HG03064 (cell line): Measurements from ENCODE around the gene PRRT3.
"Not testable (repeated sequence)": the region's sequence is repeated elsewhere in the genome, so short reads cannot be mapped to it uniquely, and the experiment has no call there.

Experiments used
- ATAC-seq: cut with Tn5 transposase; IDR thresholded peaks from one replicate; pipeline ENCODE4 v1.9.1; 2021; ENCODE audit warnings: low read depth; ENCODE audit not compliant: unreplicated experiment

Gene PRRT3

GRCh38 chr3:9947025-9947995, 4.9 kb downstream of the PRRT3 start:
- ATAC-seq, result no peak

- no peak for ATAC-seq
Measured at GRCh38 chr3:9946112-9947024, 5.8 kb downstream of the PRRT3 start.

- ATAC-seq, result no peak
Measured at GRCh38 chr3:9945358-9945757, 6.8 kb downstream of the PRRT3 start.

DNA sequence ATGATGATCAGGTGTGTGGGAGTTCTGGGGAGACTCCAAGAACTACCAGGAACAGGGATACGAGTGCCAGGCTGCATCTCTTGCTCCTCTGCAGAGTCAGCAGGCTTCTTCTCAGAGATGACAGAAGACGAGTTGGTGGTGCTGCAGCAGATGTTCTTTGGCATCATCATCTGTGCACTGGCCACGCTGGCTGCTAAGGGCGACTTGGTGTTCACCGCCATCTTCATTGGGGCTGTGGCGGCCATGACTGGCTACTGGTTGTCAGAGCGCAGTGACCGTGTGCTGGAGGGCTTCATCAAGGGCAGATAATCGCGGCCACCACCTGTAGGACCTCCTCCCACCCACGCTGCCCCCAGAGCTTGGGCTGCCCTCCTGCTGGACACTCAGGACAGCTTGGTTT, 7.9 kb downstream of the PRRT3 start:
- ATAC-seq, result no peak

GRCh38 chr3:9942934-9943690, 9.1 kb downstream of the PRRT3 start:
- no peak for ATAC-seq

- ATAC-seq, result no peak
Measured at GRCh38 chr3:9942164-9942563, 10.0 kb downstream of the PRRT3 start.

- ATAC-seq, result no peak
Measured at GRCh38 chr3:9940746-9941145, 11.5 kb downstream of the PRRT3 start.

GRCh38 chr3:9939906-9940305, 12.3 kb downstream of the PRRT3 start:
- ATAC-seq, result not testable (repeated sequence)

DNA sequence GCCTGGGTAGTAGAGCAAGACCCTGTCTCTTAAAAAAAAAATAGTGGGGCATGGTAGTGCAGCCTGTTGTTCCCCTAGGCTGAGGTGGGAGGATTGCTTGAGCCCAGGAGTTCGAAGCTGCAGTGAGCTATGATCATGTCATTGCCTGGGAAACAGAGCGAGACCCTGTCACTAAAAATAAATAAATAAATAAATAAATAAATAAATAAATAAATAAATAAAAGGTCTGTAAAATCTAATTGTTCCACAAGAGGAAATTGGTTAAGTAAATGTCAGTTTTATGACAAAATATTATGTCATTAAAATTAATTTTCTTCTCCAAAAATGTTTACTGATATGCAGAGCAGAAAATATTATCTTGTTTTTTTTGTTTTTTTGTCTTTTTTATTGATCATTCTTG, 13.2 kb downstream of the PRRT3 start:
- no peak for ATAC-seq

GRCh38 chr3:9937486-9938238, 14.5 kb downstream of the PRRT3 start:
- no peak for ATAC-seq

DNA sequence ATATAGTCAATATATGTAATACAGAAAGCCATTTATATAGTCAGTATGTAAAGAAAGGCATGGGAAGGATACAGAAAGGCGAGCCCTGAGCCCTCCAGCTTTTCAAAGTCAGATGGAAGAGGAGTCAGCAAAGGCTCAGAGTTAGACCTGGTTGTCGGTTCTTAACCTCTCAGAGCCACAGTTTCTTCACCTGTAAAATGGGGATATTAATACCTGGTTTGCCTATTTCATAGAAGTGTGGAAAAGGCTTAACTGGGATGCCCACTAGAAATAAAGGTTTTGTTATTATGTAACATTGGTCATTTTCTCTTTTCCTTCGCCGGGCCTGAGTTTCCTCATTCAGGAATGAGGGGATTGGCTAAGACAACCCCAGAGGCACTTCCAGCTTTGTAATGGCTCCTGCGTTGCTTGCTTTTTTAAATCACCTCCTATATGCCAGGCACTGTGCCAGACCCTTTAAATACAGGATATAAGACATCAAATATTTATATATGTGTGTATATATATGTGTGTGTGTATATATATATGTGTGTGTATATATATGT, 16.2 kb downstream of the PRRT3 start:
- ATAC-seq, result no peak

DNA sequence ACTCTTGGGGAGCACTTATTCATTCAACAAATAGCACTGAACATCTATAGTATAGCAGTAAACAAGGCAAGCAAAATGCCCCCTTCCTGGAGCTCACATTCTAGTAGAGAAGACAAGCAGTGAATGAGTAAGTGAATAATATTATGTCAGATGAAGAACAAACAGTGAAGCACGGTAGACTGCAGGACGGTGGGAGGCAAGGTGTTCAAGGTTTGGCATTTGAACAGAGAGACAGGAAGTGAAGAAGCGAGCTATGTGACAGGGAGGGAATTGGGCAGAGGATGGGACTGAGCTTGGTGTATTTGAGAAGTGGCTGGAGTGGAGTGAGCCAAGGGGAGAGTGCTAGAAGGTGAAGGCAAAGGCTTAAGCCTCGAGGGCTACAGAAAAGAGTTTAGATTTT, 17.2 kb downstream of the PRRT3 start:
- no peak for ATAC-seq

DNA sequence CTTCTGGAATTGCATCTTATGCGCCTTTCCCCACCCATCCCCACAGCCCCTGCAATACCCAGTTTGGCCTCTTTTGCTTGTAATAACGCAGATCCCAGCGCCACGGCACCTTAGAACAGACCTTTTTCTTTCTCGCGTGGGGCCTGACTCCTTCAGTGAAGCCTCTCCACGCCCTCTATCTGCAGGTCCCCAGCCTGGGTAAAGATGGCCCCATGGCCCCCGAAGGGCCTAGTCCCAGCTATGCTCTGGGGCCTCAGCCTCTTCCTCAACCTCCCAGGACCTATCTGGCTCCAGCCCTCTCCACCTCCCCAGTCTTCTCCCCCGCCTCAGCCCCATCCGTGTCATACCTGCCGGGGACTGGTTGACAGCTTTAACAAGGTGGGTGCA, 18.0 kb downstream of the PRRT3 start:
- no peak for ATAC-seq

DNA sequence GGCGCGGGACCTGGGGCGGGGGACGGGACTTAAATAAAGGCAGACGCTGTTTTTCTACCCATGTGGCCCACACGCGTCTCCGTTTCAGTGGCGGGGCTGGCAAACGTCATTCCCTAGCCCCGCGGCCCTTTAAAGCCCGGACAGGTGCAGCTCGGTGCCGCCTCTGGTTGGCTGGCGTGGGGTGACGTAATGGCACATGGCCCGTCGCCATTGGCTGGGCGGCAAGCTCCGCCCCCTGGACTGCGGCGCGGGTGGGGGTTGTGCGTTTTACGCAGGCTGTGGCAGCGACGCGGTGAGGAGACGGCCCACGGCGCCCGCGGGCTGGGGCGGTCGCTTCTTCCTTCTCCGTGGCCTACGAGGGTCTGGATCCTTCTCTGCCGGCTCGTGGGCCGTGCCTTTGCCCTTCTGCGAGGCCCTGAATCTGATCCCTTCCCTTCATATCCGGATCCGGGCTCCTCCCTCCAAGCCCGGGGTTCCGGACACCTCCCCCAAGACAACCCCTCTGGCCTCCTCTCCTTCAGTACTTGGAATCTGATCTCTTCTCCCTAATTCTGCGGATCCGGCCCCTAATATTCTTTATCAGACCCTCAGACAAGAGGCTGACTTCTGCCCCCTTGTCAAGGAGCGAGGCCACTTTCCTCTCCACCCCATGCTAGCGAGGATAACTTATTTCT, 18.5 kb downstream of the PRRT3 start, which contains the start of gene CRELD1:
Gene CRELD1 (plus strand): TSS at position 274 of the 674 bp plus-strand sequence. CDS start 605 bp downstream, outside the sequence.
- ATAC-seq, result peak; percentile 86

- peak; percentile 65 for ATAC-seq
Measured at GRCh38 chr3:9932843-9933560, 19.2 kb downstream of the PRRT3 start.

GRCh38 chr3:9932535-9932842, 19.7 kb downstream of the PRRT3 start:
- no peak for ATAC-seq

- ATAC-seq, result no peak
Measured at GRCh38 chr3:9930804-9931418, 21.3 kb downstream of the PRRT3 start.

DNA sequence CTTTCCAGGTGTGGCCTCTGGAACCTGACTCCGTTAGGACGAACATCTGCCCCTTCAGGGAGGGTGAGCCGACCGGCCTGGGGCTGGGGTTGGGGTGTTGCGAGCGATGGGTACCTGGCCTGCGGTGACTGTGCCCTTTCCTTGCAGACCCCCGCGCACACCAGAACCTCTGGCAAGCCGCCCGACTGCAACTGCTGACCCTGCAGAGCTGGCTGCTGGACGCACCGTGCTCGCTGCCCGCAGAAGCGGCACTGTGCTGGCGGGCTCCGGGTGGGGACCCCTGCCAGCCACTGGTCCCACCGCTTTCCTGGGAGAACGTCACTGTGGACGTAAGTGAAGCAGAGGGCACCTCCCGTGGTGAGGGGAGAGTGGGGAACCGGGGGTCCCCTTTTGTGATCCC, 24.1 kb downstream of the PRRT3 start:
- no peak for ATAC-seq
